Measurements from ENCODE around the gene TAS2R14.

Gene TAS2R14

GRCh38 chr12:10940389-10940788 lies 1.3 kb upstream of the TAS2R14 start:
- TF ChIP-seq POLR2AphosphoS5 (IDR thresholded peaks at IDR 0.05; ENCODE audit: low read depth, low read length) (no peak), REST (IDR thresholded peaks at IDR 0.05; ENCODE audit: insufficient read depth in 1 of 2, low read depth in 2 of 2, low read length in 2 of 2) (no peak)

- TF ChIP-seq REST (IDR thresholded peaks at IDR 0.05; ENCODE audit: insufficient read depth in 1 of 2, low read depth in 2 of 2, low read length in 2 of 2) (no peak), SIN3A (IDR thresholded peaks at IDR 0.05; ENCODE audit: borderline replicate concordance, insufficient read depth, low read length) (no peak), POLR2AphosphoS5 (IDR thresholded peaks at IDR 0.05; ENCODE audit: low read depth, low read length) (no peak), TAF1 (IDR thresholded peaks at IDR 0.05; ENCODE audit: borderline replicate concordance, insufficient read depth, low read length) (no peak), FOXP2 (optimal IDR thresholded peaks at IDR 0.05; ENCODE audit: borderline replicate concordance, extremely low read depth, extremely low read length, insufficient read depth) (no peak)
Observed at GRCh38 chr12:10936506-10936905, 2.6 kb downstream of the TAS2R14 start.

GRCh38 chr12:10928746-10929286 lies 10.2 kb downstream of the TAS2R14 start, which contains the start of gene PRH2:
PRH2 (plus strand) TSS chr12:10929236; CDS start chr12:10929274, 38 bp downstream.
- no peak for TF ChIP-seq SIN3A (IDR thresholded peaks at IDR 0.05; ENCODE audit: borderline replicate concordance, insufficient read depth, low read length)
- no peak for TF ChIP-seq POLR2AphosphoS5 (IDR thresholded peaks at IDR 0.05; ENCODE audit: low read depth, low read length)
- TF ChIP-seq TAF1 (IDR thresholded peaks at IDR 0.05; ENCODE audit: borderline replicate concordance, insufficient read depth, low read length), result no peak
- TF ChIP-seq REST (IDR thresholded peaks at IDR 0.05; ENCODE audit: insufficient read depth in 1 of 2, low read depth in 2 of 2, low read length in 2 of 2), result no peak
- TF ChIP-seq FOXP2 (optimal IDR thresholded peaks at IDR 0.05; ENCODE audit: borderline replicate concordance, extremely low read depth, extremely low read length, insufficient read depth), result no peak

DNA sequence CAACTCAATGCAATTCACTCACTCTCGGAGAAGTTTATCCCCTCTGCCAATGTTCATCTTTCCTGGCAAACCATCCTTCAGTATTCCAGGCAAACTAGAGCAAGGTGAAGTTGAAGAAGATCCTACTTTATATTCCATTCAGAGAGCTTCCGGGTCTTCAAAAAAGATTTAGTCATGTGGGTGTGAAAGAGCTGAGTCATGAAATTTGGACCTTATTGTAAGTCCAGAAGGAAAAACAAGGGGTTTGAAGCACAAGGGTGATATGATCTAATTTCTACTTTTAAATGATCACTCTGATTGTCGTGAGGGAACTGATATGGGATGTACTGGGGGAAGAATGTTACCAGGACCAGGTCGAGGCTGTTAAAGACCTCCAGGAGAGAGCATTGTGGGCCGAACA lies 12.8 kb downstream of the TAS2R14 start:
- TF ChIP-seq TAF1 (IDR thresholded peaks at IDR 0.05; ENCODE audit: borderline replicate concordance, insufficient read depth, low read length) (no peak), FOXP2 (optimal IDR thresholded peaks at IDR 0.05; ENCODE audit: borderline replicate concordance, extremely low read depth, extremely low read length, insufficient read depth) (no peak), SIN3A (IDR thresholded peaks at IDR 0.05; ENCODE audit: borderline replicate concordance, insufficient read depth, low read length) (no peak), POLR2AphosphoS5 (IDR thresholded peaks at IDR 0.05; ENCODE audit: low read depth, low read length) (no peak), REST (IDR thresholded peaks at IDR 0.05; ENCODE audit: insufficient read depth in 1 of 2, low read depth in 2 of 2, low read length in 2 of 2) (no peak)

GRCh38 chr12:10919809-10920208 lies 19.3 kb downstream of the TAS2R14 start:
- no peak for TF ChIP-seq REST (IDR thresholded peaks at IDR 0.05; ENCODE audit: insufficient read depth in 1 of 2, low read depth in 2 of 2, low read length in 2 of 2)
- no peak for TF ChIP-seq TAF1 (IDR thresholded peaks at IDR 0.05; ENCODE audit: borderline replicate concordance, insufficient read depth, low read length)
- no peak for TF ChIP-seq FOXP2 (optimal IDR thresholded peaks at IDR 0.05; ENCODE audit: borderline replicate concordance, extremely low read depth, extremely low read length, insufficient read depth)
- no peak for TF ChIP-seq SIN3A (IDR thresholded peaks at IDR 0.05; ENCODE audit: borderline replicate concordance, insufficient read depth, low read length)
- no peak for TF ChIP-seq POLR2AphosphoS5 (IDR thresholded peaks at IDR 0.05; ENCODE audit: low read depth, low read length)

All from PFSK-1 (cell line).